Measurements from ENCODE around the gene CDH23.

The CDH23 gene

DNA sequence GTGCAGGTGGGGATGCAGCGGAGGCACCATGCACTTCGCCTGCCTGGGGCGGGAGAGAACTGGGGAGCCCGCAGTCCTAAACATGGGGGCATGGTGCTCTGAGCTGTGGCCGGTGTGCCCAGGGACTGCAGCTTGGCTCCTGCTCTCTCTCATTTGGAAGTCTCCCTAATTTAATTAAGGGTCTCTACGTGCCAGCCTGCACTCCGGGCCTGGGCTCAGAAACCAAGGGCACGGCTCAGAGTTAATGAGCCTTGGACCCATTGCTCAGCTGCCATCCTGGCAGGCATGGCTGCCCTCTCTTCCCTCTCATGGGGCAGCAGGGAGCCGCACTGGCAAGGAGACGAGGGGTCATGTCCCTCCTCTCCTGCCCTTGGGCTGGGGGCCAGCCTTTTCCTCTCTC lies 115.6 kb downstream of the CDH23 start:
- no peaks in the 10 kb centered on the region for H3K79me2 ChIP-seq (ENCODE audit: insufficient read depth, low read length)
- H3K4me2 ChIP-seq (ENCODE audit: low read depth, low read length, poor library complexity, severe bottlenecking): no peak overlapping the region
- no peak overlapping the region for H3K9ac ChIP-seq (ENCODE audit: low read depth, low read length, poor library complexity, severe bottlenecking)
- no peaks in the 10 kb centered on the region for H3K9me3 ChIP-seq (ENCODE audit: insufficient read depth, low read depth, low read length)
- no peaks in the 10 kb centered on the region for H3K27me3 ChIP-seq (ENCODE audit: insufficient read depth, low read length, poor library complexity, severe bottlenecking)
- no peaks in the 10 kb centered on the region for H3K9me2 ChIP-seq (replicated peaks; ENCODE audit: low read depth, low read length)
- TF ChIP-seq, protein P1, sequence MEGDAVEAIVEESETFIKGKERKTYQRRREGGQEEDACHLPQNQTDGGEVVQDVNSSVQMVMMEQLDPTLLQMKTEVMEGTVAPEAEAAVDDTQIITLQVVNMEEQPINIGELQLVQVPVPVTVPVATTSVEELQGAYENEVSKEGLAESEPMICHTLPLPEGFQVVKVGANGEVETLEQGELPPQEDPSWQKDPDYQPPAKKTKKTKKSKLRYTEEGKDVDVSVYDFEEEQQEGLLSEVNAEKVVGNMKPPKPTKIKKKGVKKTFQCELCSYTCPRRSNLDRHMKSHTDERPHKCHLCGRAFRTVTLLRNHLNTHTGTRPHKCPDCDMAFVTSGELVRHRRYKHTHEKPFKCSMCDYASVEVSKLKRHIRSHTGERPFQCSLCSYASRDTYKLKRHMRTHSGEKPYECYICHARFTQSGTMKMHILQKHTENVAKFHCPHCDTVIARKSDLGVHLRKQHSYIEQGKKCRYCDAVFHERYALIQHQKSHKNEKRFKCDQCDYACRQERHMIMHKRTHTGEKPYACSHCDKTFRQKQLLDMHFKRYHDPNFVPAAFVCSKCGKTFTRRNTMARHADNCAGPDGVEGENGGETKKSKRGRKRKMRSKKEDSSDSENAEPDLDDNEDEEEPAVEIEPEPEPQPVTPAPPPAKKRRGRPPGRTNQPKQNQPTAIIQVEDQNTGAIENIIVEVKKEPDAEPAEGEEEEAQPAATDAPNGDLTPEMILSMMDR (conservative IDR thresholded peaks at IDR 0.05; ENCODE audit: low read length): no peak
- no peak for TF ChIP-seq EZH2phosphoT487 (IDR thresholded peaks at IDR 0.05; ENCODE audit: borderline replicate concordance)
- H3K4me1 ChIP-seq (ENCODE audit: insufficient read depth, low read length, poor library complexity, severe bottlenecking): no peaks in the 10 kb centered on the region
- H3K36me3 ChIP-seq (ENCODE audit: insufficient read depth, low read length): no peaks in the 10 kb centered on the region
- H4K20me1 ChIP-seq (ENCODE audit: insufficient read depth, low read length, poor library complexity, severe bottlenecking): no peaks in the 10 kb centered on the region
- no peaks in the 10 kb centered on the region for H3F3A ChIP-seq (ENCODE audit: low read depth)
- no peak overlapping the region for H3K4me3 ChIP-seq (ENCODE audit: low read length, poor library complexity, severe bottlenecking)
- H2AFZ ChIP-seq (ENCODE audit: low read length): no peak overlapping the region

DNA sequence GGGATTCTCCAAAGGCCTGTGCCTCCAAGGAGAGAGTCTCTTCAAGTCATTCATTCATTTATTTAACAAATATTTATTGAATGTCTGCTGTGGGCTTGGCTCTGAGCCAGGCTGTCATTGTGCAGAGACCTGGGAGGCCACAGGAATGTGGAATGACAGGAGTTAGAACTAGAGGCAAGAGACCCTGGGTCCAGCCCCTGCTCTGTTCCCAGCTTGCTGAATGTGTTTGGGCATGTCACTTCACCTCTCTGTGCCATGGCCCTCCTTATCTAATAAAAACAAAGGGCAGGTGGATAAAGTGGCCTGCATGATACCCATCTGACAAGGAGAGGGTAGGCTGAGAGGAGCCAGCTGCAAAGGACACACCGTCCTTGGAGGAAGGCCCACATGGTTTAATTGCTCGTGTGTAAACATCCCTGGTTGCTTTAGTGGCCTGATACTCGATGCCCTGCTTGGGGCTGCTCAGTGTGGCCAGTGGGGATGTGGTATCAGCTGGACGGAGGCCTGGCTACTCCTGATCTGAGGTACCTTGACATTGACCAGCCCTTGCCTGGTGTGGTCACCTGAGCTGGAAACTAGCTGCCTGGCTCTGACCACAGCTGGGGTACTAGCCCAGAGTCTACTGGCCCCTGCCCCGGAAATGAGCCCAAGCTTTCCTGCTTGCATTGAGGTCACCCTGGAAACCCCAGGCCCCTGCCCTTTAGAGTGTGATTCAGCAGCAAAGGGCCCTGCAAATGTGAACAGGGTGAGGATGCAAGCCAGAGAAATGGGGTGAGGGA lies 116.2 kb downstream of the CDH23 start:
- no peak overlapping the region for H3K4me2 ChIP-seq (ENCODE audit: low read depth, low read length, poor library complexity, severe bottlenecking)
- TF ChIP-seq EZH2phosphoT487 (IDR thresholded peaks at IDR 0.05; ENCODE audit: borderline replicate concordance): no peak
- TF ChIP-seq, protein P1 (conservative IDR thresholded peaks at IDR 0.05; ENCODE audit: low read length): no peak

DNA sequence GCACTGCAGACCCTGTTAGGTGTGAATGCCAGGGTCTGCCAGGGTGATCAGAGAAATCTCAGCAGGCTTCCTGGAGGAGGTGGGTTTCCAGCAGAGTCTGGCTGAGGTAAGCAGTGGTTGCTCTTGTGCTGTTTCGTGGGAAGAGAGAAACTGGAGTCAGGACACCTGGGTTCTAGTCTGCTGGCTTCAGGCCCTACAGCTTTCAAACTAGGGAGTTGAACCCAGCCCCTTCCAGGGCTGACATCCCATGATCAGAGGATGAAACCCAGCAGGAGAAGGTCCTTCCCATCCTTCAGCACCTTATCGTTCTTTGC lies 116.8 kb downstream of the CDH23 start:
- Histone ChIP-seq H3K4me1 (ENCODE audit: insufficient read depth, low read length, poor library complexity, severe bottlenecking) (no peaks in the 10 kb centered on the region), H2AFZ (ENCODE audit: low read length) (no peak overlapping the region), H3K4me2 (ENCODE audit: low read depth, low read length, poor library complexity, severe bottlenecking) (no peak overlapping the region), H3K79me2 (ENCODE audit: insufficient read depth, low read length) (no peaks in the 10 kb centered on the region), H3K9me3 (ENCODE audit: insufficient read depth, low read depth, low read length) (no peaks in the 10 kb centered on the region), H3K27me3 (ENCODE audit: insufficient read depth, low read length, poor library complexity, severe bottlenecking) (no peaks in the 10 kb centered on the region), H3K9ac (ENCODE audit: low read depth, low read length, poor library complexity, severe bottlenecking) (no peak overlapping the region), H3K9me2 (replicated peaks; ENCODE audit: low read depth, low read length) (no peaks in the 10 kb centered on the region), H3F3A (ENCODE audit: low read depth) (no peaks in the 10 kb centered on the region), H3K36me3 (ENCODE audit: insufficient read depth, low read length) (no peaks in the 10 kb centered on the region), H4K20me1 (ENCODE audit: insufficient read depth, low read length, poor library complexity, severe bottlenecking) (no peaks in the 10 kb centered on the region), H3K4me3 (ENCODE audit: low read length, poor library complexity, severe bottlenecking) (no peak overlapping the region)
- TF ChIP-seq EZH2phosphoT487 (IDR thresholded peaks at IDR 0.05; ENCODE audit: borderline replicate concordance): no peak
- TF ChIP-seq, protein P1 (conservative IDR thresholded peaks at IDR 0.05; ENCODE audit: low read length): no peak

More for the DNA sequence above, 116.2 kb downstream of the CDH23 start:
- H3K4me3 ChIP-seq (ENCODE audit: low read length, poor library complexity, severe bottlenecking): no peak overlapping the region
- no peak overlapping the region for H2AFZ ChIP-seq (ENCODE audit: low read length)
- no peaks in the 10 kb centered on the region for H3K36me3 ChIP-seq (ENCODE audit: insufficient read depth, low read length)
- no peaks in the 10 kb centered on the region for H3K9me3 ChIP-seq (ENCODE audit: insufficient read depth, low read depth, low read length)
- no peak overlapping the region for H3K9ac ChIP-seq (ENCODE audit: low read depth, low read length, poor library complexity, severe bottlenecking)
- H3K4me1 ChIP-seq (ENCODE audit: insufficient read depth, low read length, poor library complexity, severe bottlenecking): no peaks in the 10 kb centered on the region
- no peaks in the 10 kb centered on the region for H3K27me3 ChIP-seq (ENCODE audit: insufficient read depth, low read length, poor library complexity, severe bottlenecking)
- H3K79me2 ChIP-seq (ENCODE audit: insufficient read depth, low read length): no peaks in the 10 kb centered on the region
- H3K9me2 ChIP-seq (replicated peaks; ENCODE audit: low read depth, low read length): no peaks in the 10 kb centered on the region
- H4K20me1 ChIP-seq (ENCODE audit: insufficient read depth, low read length, poor library complexity, severe bottlenecking): no peaks in the 10 kb centered on the region
- H3F3A ChIP-seq (ENCODE audit: low read depth): no peaks in the 10 kb centered on the region

All from Loucy (cell line).